DND-41 (cell line): Measurements from ENCODE around the gene ORC5.

ENCODE experiments used
- ATAC-seq: fragments of 200-7000 bp; cut with Tn5 transposase; 3 replicates; pipeline ENCODE4 v1.9.1; 2021; ENCODE audit warnings: low read depth; ENCODE audit not compliant: insufficient read depth
- DNase-seq: peaks from one replicate; pipeline ENCODE4 v3.0.0-alpha.2; 2020
- H2AFZ ChIP-seq: 2 replicates; pipeline ENCODE4 v1.6.0; 2012; ENCODE audit warnings: low read depth, low read length
- H3K27ac ChIP-seq: 2 replicates; pipeline ENCODE4 v1.5.1; 2012; ENCODE audit warnings: low read length, inconsistent platforms
- H3K27me3 ChIP-seq: fragments of 200-600 bp; sonication (generic); 2 replicates; pipeline ENCODE4 v1.6.0; 2012; ENCODE audit warnings: low read length, mild to moderate bottlenecking, inconsistent platforms; ENCODE audit not compliant: insufficient read depth, poor library complexity
- H3K36me3 ChIP-seq: 2 replicates; pipeline ENCODE4 v1.5.1; 2012; ENCODE audit warnings: low read length, inconsistent platforms; ENCODE audit not compliant: insufficient read depth
- H3K4me1 ChIP-seq: 2 replicates; pipeline ENCODE4 v1.5.1; 2012; ENCODE audit warnings: mild to moderate bottlenecking, low read length; ENCODE audit not compliant: insufficient read depth
- H3K4me2 ChIP-seq: 2 replicates; pipeline ENCODE4 v1.6.0; 2012; ENCODE audit warnings: mild to moderate bottlenecking, moderate library complexity, low read length, inconsistent platforms; ENCODE audit not compliant: insufficient read depth
- H3K4me3 ChIP-seq, 2 experiments: fragments of 200-600 bp in 1 of 2; shearing (Covaris generic) in 1 of 2; 2 replicates each; pipeline ENCODE4 v1.5.1; 2012 to 2016; ENCODE audit warnings: inconsistent platforms in 2 of 2, low read length in 2 of 2, mild to moderate bottlenecking in 2 of 2, low read depth in 1 of 2, moderate library complexity in 1 of 2
- H3K79me2 ChIP-seq: 2 replicates; pipeline ENCODE4 v1.6.0; 2012; ENCODE audit warnings: low read length, inconsistent platforms; ENCODE audit not compliant: insufficient read depth
- H3K9ac ChIP-seq: 2 replicates; pipeline ENCODE4 v1.6.0; 2012; ENCODE audit warnings: low read depth, mild to moderate bottlenecking, inconsistent platforms, low read length, moderate library complexity
- H3K9me3 ChIP-seq: 2 replicates; pipeline ENCODE4 v1.5.1; 2012; ENCODE audit warnings: low read length, moderate library complexity, mild to moderate bottlenecking, inconsistent platforms; ENCODE audit not compliant: insufficient read depth, severe bottlenecking
- H4K20me1 ChIP-seq: 2 replicates; pipeline ENCODE4 v1.6.0; 2012; ENCODE audit warnings: low read length; ENCODE audit not compliant: insufficient read depth
- EZH2 ChIP-seq: IDR thresholded peaks from 3 replicates; pipeline ENCODE4 v1.6.1; 2012; ENCODE audit warnings: borderline replicate concordance, low read depth, mild to moderate bottlenecking, moderate library complexity, low read length, inconsistent platforms; ENCODE audit not compliant: severe bottlenecking
- TF ChIP-seq, protein P1 (sequence below): IDR thresholded peaks from 2 replicates; pipeline ENCODE4 v1.5.1; 2012; ENCODE audit warnings: borderline replicate concordance, low read length, moderate library complexity, mild to moderate bottlenecking; ENCODE audit not compliant: poor library complexity, severe bottlenecking; ENCODE audit errors: extremely low read depth

Gene ORC5

DNA sequence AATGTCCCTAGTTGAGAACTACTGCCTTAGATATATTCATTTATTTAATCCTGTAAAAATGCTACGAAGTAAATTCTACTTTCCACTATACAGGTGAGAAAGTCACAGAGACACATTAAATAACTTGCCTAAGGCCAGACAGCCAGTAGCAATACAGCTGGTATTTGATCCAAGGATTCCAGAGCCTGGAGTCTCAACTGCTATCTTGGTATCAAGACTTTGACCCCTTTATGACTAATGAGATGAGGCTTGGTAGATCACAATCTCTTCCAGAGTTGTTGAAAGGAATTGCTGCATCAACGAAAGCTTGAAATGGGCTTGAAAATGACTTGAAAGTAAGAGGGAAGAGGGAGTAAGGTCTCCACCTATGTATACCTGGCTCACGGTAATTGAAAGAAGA, 83.3 kb downstream of the ORC5 start:
- ATAC-seq (no peak), DNase-seq (no peak)
- no peak overlapping the region for H3K4me2 ChIP-seq
- H3K9me3 ChIP-seq, result no peaks in the 10 kb centered on the region
- no peak overlapping the region for H3K9ac ChIP-seq
- no peaks in the 10 kb centered on the region for H3K27me3 ChIP-seq
- H3K27ac ChIP-seq, result no peak overlapping the region
- no peaks in the 10 kb centered on the region for H3K4me1 ChIP-seq
- TF ChIP-seq, protein P1, sequence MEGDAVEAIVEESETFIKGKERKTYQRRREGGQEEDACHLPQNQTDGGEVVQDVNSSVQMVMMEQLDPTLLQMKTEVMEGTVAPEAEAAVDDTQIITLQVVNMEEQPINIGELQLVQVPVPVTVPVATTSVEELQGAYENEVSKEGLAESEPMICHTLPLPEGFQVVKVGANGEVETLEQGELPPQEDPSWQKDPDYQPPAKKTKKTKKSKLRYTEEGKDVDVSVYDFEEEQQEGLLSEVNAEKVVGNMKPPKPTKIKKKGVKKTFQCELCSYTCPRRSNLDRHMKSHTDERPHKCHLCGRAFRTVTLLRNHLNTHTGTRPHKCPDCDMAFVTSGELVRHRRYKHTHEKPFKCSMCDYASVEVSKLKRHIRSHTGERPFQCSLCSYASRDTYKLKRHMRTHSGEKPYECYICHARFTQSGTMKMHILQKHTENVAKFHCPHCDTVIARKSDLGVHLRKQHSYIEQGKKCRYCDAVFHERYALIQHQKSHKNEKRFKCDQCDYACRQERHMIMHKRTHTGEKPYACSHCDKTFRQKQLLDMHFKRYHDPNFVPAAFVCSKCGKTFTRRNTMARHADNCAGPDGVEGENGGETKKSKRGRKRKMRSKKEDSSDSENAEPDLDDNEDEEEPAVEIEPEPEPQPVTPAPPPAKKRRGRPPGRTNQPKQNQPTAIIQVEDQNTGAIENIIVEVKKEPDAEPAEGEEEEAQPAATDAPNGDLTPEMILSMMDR, result no peak
- H4K20me1 ChIP-seq, result no peaks in the 10 kb centered on the region
- H3K79me2 ChIP-seq, result no peaks in the 10 kb centered on the region
- no peak overlapping the region for H3K4me3 ChIP-seq
- no peak overlapping the region for H2AFZ ChIP-seq
- H3K36me3 ChIP-seq, result peaks cover 27% of the 10 kb centered on the region; the same call in 1 of the 2 replicates

DNA sequence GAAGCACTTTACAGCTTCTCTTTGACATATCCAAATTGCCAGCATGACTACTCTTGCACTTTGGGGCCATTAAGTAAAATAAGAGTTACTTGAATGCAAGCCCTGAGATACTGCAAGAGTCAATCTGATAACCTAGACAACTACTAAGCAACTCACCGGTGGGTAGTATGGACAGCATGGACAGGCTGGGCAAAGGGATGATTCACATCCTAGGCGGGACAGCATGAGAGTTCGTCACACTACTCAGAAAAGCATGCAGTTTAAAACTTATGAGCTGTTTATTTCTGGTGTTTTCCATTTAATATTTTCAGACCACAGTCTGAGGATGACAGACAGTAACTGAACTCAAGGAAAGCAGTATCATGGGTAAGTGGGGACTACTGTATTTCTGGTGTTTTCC, 84.0 kb downstream of the ORC5 start:
- Histone ChIP-seq H3K4me3 (no peak overlapping the region), H3K4me2 (no peak overlapping the region), H3K36me3 (peaks cover 27% of the 10 kb centered on the region; the same call in 1 of the 2 replicates), H2AFZ (no peak overlapping the region), H3K79me2 (no peaks in the 10 kb centered on the region), H3K9ac (no peak overlapping the region), H3K27ac (no peak overlapping the region), H3K9me3 (no peaks in the 10 kb centered on the region), H3K27me3 (no peaks in the 10 kb centered on the region), H4K20me1 (no peaks in the 10 kb centered on the region), H3K4me1 (no peaks in the 10 kb centered on the region)
- DNase-seq, result no peak
- TF ChIP-seq, protein P1, result no peak
- TF ChIP-seq EZH2, result no peak
- ATAC-seq, result no peak

DNA sequence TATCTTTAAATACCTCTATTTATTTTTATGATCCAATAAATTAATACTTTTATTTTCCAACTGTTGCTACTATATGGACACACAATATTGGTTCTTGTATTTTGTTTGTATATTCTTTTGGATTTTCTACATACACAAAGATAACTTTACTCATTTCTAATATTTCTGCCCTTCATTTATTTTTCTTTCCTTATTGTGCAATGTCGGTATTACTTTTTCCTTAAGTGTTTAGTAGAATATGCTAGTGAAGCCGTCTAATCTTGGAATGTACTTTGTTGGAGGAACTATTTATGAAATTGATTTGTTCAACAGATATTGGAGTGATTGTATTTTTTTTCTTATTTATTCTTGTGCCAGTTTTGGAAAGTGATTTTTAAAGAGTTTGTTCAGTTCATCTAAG, 94.0 kb downstream of the ORC5 start:
- Histone ChIP-seq H2AFZ (no peak overlapping the region), H3K9me3 (no peaks in the 10 kb centered on the region), H4K20me1 (no peaks in the 10 kb centered on the region), H3K27ac (no peak overlapping the region), H3K79me2 (no peaks in the 10 kb centered on the region), H3K27me3 (peaks cover 10% of the 10 kb centered on the region), H3K4me1 (no peaks in the 10 kb centered on the region), H3K36me3 (no peaks in the 10 kb centered on the region), H3K9ac (no peak overlapping the region), H3K4me3 (no peak overlapping the region), H3K4me2 (no peak overlapping the region)
- DNase-seq (no peak), ATAC-seq (no peak)
- TF ChIP-seq, protein P1, result no peak
- TF ChIP-seq EZH2, result no peak

DNA sequence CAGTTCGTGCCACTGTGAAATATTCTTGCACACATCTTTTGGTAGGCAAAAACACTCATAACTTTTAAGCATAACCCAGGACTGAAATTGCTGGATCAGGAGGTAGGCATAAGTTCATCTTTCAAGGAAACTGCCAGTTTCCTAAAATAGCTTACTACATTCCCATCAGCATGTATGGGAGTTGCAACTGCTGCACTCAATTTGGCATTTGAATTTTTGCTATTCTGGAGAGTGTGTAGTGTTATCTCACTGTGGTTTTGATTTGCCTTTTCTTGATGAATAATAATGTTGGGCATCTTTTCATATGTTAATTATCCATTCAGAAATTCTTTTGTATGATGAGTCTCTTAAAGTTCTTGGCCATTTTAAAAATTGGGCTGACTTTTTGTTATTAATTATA, 95.2 kb downstream of the ORC5 start:
- no peak for DNase-seq
- Histone ChIP-seq H3K4me3 (no peak overlapping the region), H3K27me3 (peaks cover 10% of the 10 kb centered on the region), H3K4me1 (no peaks in the 10 kb centered on the region), H3K9ac (no peak overlapping the region), H2AFZ (no peak overlapping the region), H4K20me1 (no peaks in the 10 kb centered on the region), H3K79me2 (no peaks in the 10 kb centered on the region), H3K9me3 (no peaks in the 10 kb centered on the region), H3K36me3 (no peaks in the 10 kb centered on the region), H3K4me2 (no peak overlapping the region), H3K27ac (no peak overlapping the region)
- no peak for ATAC-seq
- TF ChIP-seq, protein P1, result no peak
- no peak for TF ChIP-seq EZH2
